ENCODE data around the gene BCAS3. TPM values are rescaled to one million over a fixed set of nuclear protein-coding genes. Genes with fewer than 3 reads are reported as not detected.
A peak's percentile ranks its signal among the peaks of the same experiment; 100 is the strongest.

The BCAS3 gene
- total RNA-seq, 4 donors from 2014 or later = 18.2 to 60.6 (median 23.4) TPM

DNA sequence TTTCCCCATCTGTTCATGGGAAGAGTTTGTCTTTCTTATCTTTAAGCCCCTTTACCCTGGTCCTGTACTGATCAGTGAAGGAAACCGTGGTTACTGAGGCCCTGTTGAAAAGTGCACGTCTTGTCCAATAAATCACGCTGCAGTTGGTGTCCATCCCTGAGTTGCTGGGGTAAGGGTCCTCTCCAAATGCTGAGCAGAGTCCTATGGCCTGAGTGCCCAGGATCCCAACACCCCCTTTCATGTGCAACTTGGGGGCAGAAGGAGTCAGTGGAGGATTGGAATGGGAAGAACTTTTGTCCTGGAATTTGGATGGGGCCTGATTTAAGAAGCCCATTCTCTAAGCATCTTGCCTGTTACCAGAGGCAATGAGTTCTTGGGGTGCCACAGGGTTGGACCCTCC, 715.0 kb downstream of the BCAS3 start:
- Histone ChIP-seq H3K4me3 (no peak overlapping the region), H3K9me3 (no peaks in the 10 kb centered on the region), H3K27me3 (peaks cover 21 to 24% (median 22%) of the 10 kb centered on the region in 3 donors), H3K36me3 (no peaks in the 10 kb centered on the region), H3K27ac (no peak overlapping the region), H3K4me1 (peaks cover 7 to 9% of the 10 kb centered on the region in 2 donors)
- in situ Hi-C loops (cut with MboI; ENCODE audit: low sequenced_read_pairs in 4 of 4) (loop anchor here (10.0 to 25.0 kb wide), 5 partner anchors 380 to 680 kb away; no protein-coding TSS in a partner anchor), intact Hi-C loops (cut with DNase I; ENCODE audit: low total_unique reads) (loop anchor here (5.0 to 10.0 kb wide), 3 partner anchors 135 to 390 kb away; no protein-coding TSS in a partner anchor)
- no peak for DNase-seq
- no peak for TF ChIP-seq POLR2A (IDR thresholded peaks at IDR 0.05)
- TF ChIP-seq CTCF (IDR thresholded peaks at IDR 0.05 in 4 of 5, conservative IDR thresholded peaks at IDR 0.05 in 1 of 5) = no peak
- ATAC-seq = no peak

DNA sequence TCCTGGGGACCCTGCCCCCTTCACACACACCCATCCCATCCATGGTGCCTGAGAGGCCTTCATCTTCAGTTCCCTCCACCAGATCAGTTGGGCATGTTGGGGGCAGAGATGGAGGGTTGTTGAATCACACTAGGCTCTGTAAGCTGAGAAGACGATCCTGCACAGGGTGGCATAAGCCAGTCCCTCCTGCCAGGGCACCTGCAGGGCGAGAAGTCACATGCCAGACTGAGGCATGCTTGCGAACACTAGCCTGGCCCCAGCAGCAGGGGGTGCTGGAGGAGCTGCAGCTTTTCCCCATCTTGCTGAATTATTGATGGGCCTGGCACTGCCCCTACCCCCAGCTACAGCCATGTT, 715.9 kb downstream of the BCAS3 start:
- Histone ChIP-seq H3K36me3 (no peaks in the 10 kb centered on the region), H3K4me1 (peaks cover 14 to 15% of the 10 kb centered on the region in 2 donors), H3K9me3 (no peaks in the 10 kb centered on the region), H3K4me3 (no peak overlapping the region), H3K27me3 (peaks cover 30 to 32% (median 30%) of the 10 kb centered on the region in 3 donors), H3K27ac (no peak overlapping the region)
- intact Hi-C loops (cut with DNase I; ENCODE audit: low total_unique reads) (loop anchor here (5.0 to 10.0 kb wide), 3 partner anchors 136 to 391 kb away; no protein-coding TSS in a partner anchor), in situ Hi-C loops (cut with MboI; ENCODE audit: low sequenced_read_pairs in 4 of 4) (loop anchor here (10.0 to 25.0 kb wide), 5 partner anchors 381 to 681 kb away; no protein-coding TSS in a partner anchor)
- peak; percentile 23 to 65 for ATAC-seq
- peak in 1 of 2 donors; percentile 52 for DNase-seq
- peak in 3 of 5 experiments; percentile 13 to 23 (median 22) for TF ChIP-seq CTCF (IDR thresholded peaks at IDR 0.05 in 4 of 5, conservative IDR thresholded peaks at IDR 0.05 in 1 of 5)
- TF ChIP-seq POLR2A (IDR thresholded peaks at IDR 0.05) = no peak

GRCh38 chr17:61393904-61394629, 716.4 kb downstream of the BCAS3 start:
- intact Hi-C loops (cut with DNase I; ENCODE audit: low total_unique reads) = loop anchor here (5.0 to 10.0 kb wide), 3 partner anchors 137 to 392 kb away; no protein-coding TSS in a partner anchor
- no peaks in the 10 kb centered on the region for H3K9me3 ChIP-seq
- peak overlapping the region in 3 of 4 donors; percentile 8 to 24 (median 19) for H3K27ac ChIP-seq
- DNase-seq (no peak), ATAC-seq (no peak)
- no peaks in the 10 kb centered on the region for H3K36me3 ChIP-seq
- H3K27me3 ChIP-seq = peaks cover 35 to 37% (median 36%) of the 10 kb centered on the region in 3 donors
- H3K4me1 ChIP-seq = peaks cover 20% of the 10 kb centered on the region in 2 donors
- TF ChIP-seq CTCF (IDR thresholded peaks at IDR 0.05 in 4 of 5, conservative IDR thresholded peaks at IDR 0.05 in 1 of 5) (no peak), POLR2A (IDR thresholded peaks at IDR 0.05) (no peak)
- H3K4me3 ChIP-seq = no peak overlapping the region
- in situ Hi-C loops (cut with MboI; ENCODE audit: low sequenced_read_pairs in 4 of 4) = loop anchor here (10.0 to 25.0 kb wide), 5 partner anchors 382 to 682 kb away; no protein-coding TSS in a partner anchor

DNA sequence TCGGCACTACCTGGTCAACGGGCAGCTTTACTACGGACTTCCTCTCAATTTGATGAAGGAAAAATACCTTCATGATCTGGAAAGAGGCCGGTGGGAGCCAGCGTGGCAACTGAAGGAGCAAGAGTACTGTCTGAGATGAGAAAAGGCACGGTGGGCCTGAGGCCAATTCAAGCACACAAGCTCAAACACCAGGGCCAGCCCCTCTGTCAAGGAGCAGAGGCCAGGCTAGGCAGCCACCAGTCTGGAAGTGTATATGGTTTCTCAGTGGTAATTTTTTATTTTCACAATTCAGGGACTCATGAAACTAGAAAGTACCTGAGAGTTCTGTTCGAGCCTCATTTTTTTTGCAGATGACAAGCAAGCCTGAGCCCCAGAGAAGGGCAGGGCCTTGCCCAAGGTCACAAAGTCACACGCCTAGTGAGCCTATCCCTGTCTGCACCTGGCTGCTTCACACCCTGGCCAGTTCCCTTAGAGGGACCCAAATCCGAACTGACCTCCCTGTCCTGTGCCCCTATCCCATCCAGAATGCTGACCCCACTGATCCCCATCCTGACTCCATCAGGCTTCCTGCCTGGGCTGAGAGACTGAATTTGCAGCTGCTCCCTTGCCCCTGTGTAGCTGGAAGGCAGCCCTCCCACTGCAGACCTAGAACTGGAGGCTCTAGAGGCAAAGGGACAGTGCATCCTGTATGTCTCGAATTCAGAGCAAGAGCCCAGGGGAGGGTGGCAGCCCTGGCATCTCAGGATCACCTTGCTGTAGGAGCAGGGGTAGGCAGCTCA, 717.2 kb downstream of the BCAS3 start:
- H3K9me3 ChIP-seq = no peaks in the 10 kb centered on the region
- H3K36me3 ChIP-seq = no peaks in the 10 kb centered on the region
- DNase-seq (no peak), ATAC-seq (no peak)
- peaks cover 41 to 44% (median 43%) of the 10 kb centered on the region in 3 donors for H3K27me3 ChIP-seq
- in situ Hi-C loops (cut with MboI; ENCODE audit: low sequenced_read_pairs in 4 of 4) (loop anchor here (10.0 to 25.0 kb wide), 5 partner anchors 383 to 683 kb away; no protein-coding TSS in a partner anchor), intact Hi-C loops (cut with DNase I; ENCODE audit: low total_unique reads) (loop anchor here (5.0 to 10.0 kb wide), 3 partner anchors 138 to 393 kb away; no protein-coding TSS in a partner anchor)
- peak overlapping the region in 2 of 4 donors; percentile 20 to 56 for H3K4me3 ChIP-seq
- H3K27ac ChIP-seq = peak overlapping the region; percentile 19 to 75 (median 56)
- TF ChIP-seq CTCF (IDR thresholded peaks at IDR 0.05 in 4 of 5, conservative IDR thresholded peaks at IDR 0.05 in 1 of 5) (no peak), POLR2A (IDR thresholded peaks at IDR 0.05) (no peak)
- peaks cover 22 to 23% of the 10 kb centered on the region in 2 donors for H3K4me1 ChIP-seq
